K562 (cell line): ENCODE results near the gene MED15. TPM values are rescaled to one million over a fixed set of nuclear protein-coding genes. Genes with fewer than 3 reads are reported as not detected.

Experiments used
- NR2C2 ChIP-seq, 2 experiments: fragments of 200-800 bp in 1 of 2; sonication (Bioruptor generic) in 1 of 2; sonication (generic) in 1 of 2; formaldehyde crosslinking in 1 of 2; IDR thresholded peaks; 2 replicates each; pipeline versions ENCODE4 v1.6.1 to v1.8.0; 2016 to 2022; ENCODE audit warnings: mild to moderate bottlenecking in 1 of 2, missing compliant biosample characterization in 1 of 2, missing genetic modification characterization in 1 of 2, missing genetic modification reagents in 1 of 2
- SRSF3 ChIP-seq: fragments of 200-400 bp; formaldehyde crosslinking; IDR thresholded peaks from 2 replicates; pipeline ENCODE4 v1.6.1; 2016; ENCODE audit warnings: mild to moderate bottlenecking, low read length, moderate library complexity; ENCODE audit not compliant: insufficient read depth
- TEAD4 ChIP-seq, 2 experiments: sonication (generic) in 1 of 2; formaldehyde crosslinking in 1 of 2; IDR thresholded peaks; 2 replicates each; pipeline versions ENCODE4 v1.6.1 to v1.8.0; 2012 to 2022; ENCODE audit warnings: borderline replicate concordance in 1 of 2, inconsistent platforms in 1 of 2, low read length in 1 of 2, mild to moderate bottlenecking in 1 of 2, missing genetic modification reagents in 1 of 2
- ZFP36 ChIP-seq: fragments of 150-350 bp; IDR thresholded peaks from 2 replicates; pipeline ENCODE4 v1.6.1; 2018; ENCODE audit warnings: low read length, low read depth; ENCODE audit not compliant: partially characterized antibody
- ZKSCAN1 ChIP-seq: fragments of 150-350 bp; IDR thresholded peaks from 2 replicates; pipeline ENCODE4 v1.6.1; 2016; ENCODE audit warnings: low read depth, low read length
- ZNF134 ChIP-seq: fragments of 250-450 bp; sonication (Bioruptor Pico); conservative IDR thresholded peaks from 2 replicates; pipeline ENCODE4 v1.4.0; 2020
- ZNF165 ChIP-seq: fragments of 250-450 bp; sonication (Bioruptor Pico); IDR thresholded peaks from 2 replicates; pipeline ENCODE4 v1.4.0; 2020; ENCODE audit warnings: borderline replicate concordance
- ZNF41 ChIP-seq: fragments of 250-450 bp; sonication (Bioruptor Pico); conservative IDR thresholded peaks from 2 replicates; pipeline ENCODE4 v1.4.0; 2020; ENCODE audit warnings: mild to moderate bottlenecking
- ZNF668 ChIP-seq: fragments of 250-450 bp; sonication (Bioruptor Pico); IDR thresholded peaks from 2 replicates; pipeline ENCODE4 v1.8.0; 2022; ENCODE audit warnings: mild to moderate bottlenecking, inconsistent platforms
- polyA plus RNA-seq, 8 experiments: library from polyadenylated mRNA; depleted of rRNA in 4 of 8; stranded (reverse) in 5 of 8; unstranded in 3 of 8; fragments of >200 nt; fragmentation: Nextera tagmentation in 2 of 8; fragmentation: Illumina TruSeq in 1 of 8; extraction: Ambion mirVana in 2 of 8; extraction: Trizol in 1 of 8; gene quantifications; 2 replicates each; pipeline versions ENCODE4 v1.2.1 to v1.2.3, GENCODE V29; 2011 to 2014; ENCODE audit warnings: inconsistent platforms in 1 of 8, missing spikeins in 1 of 8
- total RNA-seq, 7 experiments: library from RNA; depleted of rRNA in 6 of 7; stranded (reverse); fragments of >200 nt in 6 of 7; fragmentation: Illumina TruSeq in 2 of 7; extraction: Trizol in 2 of 7; gene quantifications; 2 replicates each; pipeline versions ENCODE4 v1.2.1 to v1.2.3, GENCODE V29; 2011 to 2021; ENCODE audit warnings: low replicate concordance in 1 of 7
- TF ChIP-seq, protein P1 (sequence below): fragments of 450-650 bp; IDR thresholded peaks from 2 replicates; pipeline ENCODE4 v1.6.1; 2016; ENCODE audit warnings: borderline replicate concordance
- TF ChIP-seq, protein P2 (sequence below): sonication (generic); formaldehyde crosslinking; IDR thresholded peaks from 2 replicates; pipeline ENCODE4 v1.8.0; 2022; ENCODE audit warnings: mild to moderate bottlenecking, missing genetic modification reagents
- TF ChIP-seq, protein P3 (sequence below): fragments of 250-450 bp; sonication (Bioruptor Pico); IDR thresholded peaks from 2 replicates; pipeline ENCODE4 v1.4.0; 2020
- TF ChIP-seq, protein P4 (sequence below): sonication (generic); formaldehyde crosslinking; IDR thresholded peaks from 2 replicates; pipeline ENCODE4 v1.8.1; 2023; ENCODE audit warnings: mild to moderate bottlenecking, missing genetic modification reagents

Gene MED15
- total and polyA plus RNA-seq, 9 of the 15 experiments (the other 6 are each of a cell fraction or from before 2014, with no cell fraction given) = 4.0 to 271 (median 60.1) TPM

DNA sequence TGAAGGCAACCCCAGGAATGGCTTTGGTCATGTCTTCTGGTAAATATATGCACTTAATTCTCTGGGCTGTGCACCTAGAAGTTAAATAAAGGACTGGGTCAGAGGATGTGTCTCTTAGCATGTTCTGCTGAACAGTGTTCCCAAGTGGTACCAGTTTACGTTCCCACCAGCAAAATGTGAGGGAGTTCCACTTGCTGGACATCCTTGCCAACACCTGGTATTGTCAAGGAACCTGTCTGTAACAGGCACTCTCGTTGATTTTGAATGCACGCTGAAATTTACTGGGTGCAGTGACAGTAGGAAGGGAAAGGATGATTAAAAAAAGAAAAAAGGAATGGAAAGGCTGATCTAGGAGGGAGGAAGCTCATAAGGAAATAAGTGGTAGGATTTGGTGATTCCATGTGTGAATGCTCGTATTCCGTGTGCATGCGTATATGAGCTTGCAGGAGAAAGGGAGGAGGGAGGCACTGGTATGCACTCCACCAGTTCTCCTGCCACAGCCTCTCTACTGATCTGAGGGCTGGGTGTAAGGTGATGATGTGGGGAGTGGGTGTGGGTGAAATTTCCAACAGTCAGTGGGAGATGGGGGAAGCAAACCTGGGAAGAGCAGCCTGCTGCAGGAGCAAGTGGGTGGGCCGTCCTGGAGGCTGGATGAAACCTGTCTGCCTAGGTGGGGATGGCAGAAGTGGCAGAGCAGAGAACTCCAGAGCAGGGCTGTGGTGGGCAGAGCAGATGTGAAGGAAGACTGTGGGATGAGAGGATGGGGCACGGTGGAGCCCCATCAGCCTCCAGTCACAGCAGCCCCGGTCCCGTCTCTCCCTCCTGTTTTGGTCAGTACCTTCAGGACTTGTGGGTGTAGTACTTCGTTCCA, 15.0 kb downstream of the MED15 start (continued):
- TF ChIP-seq, protein P1, sequence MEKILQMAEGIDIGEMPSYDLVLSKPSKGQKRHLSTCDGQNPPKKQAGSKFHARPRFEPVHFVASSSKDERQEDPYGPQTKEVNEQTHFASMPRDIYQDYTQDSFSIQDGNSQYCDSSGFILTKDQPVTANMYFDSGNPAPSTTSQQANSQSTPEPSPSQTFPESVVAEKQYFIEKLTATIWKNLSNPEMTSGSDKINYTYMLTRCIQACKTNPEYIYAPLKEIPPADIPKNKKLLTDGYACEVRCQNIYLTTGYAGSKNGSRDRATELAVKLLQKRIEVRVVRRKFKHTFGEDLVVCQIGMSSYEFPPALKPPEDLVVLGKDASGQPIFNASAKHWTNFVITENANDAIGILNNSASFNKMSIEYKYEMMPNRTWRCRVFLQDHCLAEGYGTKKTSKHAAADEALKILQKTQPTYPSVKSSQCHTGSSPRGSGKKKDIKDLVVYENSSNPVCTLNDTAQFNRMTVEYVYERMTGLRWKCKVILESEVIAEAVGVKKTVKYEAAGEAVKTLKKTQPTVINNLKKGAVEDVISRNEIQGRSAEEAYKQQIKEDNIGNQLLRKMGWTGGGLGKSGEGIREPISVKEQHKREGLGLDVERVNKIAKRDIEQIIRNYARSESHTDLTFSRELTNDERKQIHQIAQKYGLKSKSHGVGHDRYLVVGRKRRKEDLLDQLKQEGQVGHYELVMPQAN = no peak
- TF ChIP-seq ZKSCAN1 = 0 out of 2 replicates have a peak, but pooled peaks have one; percentile 7
- TF ChIP-seq ZFP36 = no peak
- TF ChIP-seq SRSF3 = 0 out of 2 replicates have a peak, but pooled peaks have one; percentile 92
- TF ChIP-seq, protein P2, sequence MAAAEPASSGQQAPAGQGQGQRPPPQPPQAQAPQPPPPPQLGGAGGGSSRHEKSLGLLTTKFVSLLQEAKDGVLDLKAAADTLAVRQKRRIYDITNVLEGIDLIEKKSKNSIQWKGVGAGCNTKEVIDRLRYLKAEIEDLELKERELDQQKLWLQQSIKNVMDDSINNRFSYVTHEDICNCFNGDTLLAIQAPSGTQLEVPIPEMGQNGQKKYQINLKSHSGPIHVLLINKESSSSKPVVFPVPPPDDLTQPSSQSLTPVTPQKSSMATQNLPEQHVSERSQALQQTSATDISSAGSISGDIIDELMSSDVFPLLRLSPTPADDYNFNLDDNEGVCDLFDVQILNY (CRISPR knock-in tag) = no peak
- TF ChIP-seq ZNF134 (CRISPR knock-in tag) = no peak
- TF ChIP-seq, protein P3, sequence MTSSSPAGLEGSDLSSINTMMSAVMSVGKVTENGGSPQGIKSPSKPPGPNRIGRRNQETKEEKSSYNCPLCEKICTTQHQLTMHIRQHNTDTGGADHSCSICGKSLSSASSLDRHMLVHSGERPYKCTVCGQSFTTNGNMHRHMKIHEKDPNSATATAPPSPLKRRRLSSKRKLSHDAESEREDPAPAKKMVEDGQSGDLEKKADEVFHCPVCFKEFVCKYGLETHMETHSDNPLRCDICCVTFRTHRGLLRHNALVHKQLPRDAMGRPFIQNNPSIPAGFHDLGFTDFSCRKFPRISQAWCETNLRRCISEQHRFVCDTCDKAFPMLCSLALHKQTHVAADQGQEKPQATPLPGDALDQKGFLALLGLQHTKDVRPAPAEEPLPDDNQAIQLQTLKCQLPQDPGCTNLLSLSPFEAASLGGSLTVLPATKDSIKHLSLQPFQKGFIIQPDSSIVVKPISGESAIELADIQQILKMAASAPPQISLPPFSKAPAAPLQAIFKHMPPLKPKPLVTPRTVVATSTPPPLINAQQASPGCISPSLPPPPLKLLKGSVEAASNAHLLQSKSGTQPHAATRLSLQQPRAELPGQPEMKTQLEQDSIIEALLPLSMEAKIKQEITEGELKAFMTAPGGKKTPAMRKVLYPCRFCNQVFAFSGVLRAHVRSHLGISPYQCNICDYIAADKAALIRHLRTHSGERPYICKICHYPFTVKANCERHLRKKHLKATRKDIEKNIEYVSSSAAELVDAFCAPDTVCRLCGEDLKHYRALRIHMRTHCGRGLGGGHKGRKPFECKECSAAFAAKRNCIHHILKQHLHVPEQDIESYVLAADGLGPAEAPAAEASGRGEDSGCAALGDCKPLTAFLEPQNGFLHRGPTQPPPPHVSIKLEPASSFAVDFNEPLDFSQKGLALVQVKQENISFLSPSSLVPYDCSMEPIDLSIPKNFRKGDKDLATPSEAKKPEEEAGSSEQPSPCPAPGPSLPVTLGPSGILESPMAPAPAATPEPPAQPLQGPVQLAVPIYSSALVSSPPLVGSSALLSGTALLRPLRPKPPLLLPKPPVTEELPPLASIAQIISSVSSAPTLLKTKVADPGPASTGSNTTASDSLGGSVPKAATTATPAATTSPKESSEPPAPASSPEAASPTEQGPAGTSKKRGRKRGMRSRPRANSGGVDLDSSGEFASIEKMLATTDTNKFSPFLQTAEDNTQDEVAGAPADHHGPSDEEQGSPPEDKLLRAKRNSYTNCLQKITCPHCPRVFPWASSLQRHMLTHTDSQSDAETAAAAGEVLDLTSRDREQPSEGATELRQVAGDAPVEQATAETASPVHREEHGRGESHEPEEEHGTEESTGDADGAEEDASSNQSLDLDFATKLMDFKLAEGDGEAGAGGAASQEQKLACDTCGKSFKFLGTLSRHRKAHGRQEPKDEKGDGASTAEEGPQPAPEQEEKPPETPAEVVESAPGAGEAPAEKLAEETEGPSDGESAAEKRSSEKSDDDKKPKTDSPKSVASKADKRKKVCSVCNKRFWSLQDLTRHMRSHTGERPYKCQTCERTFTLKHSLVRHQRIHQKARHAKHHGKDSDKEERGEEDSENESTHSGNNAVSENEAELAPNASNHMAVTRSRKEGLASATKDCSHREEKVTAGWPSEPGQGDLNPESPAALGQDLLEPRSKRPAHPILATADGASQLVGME (CRISPR knock-in tag) = peak; percentile 41; the same call in 1 of the 2 replicates
- TF ChIP-seq NR2C2 (CRISPR knock-in tag; IDR thresholded peaks at IDR 0.05) = 0 out of 2 replicates have a peak, but pooled peaks have one; percentile 43
- TF ChIP-seq NR2C2 (tag; IDR thresholded peaks at IDR 0.05) = no peak
- TF ChIP-seq ZNF668 (CRISPR knock-in tag) = peak; percentile 45; the same call in 1 of the 2 replicates
- TF ChIP-seq, protein P4, sequence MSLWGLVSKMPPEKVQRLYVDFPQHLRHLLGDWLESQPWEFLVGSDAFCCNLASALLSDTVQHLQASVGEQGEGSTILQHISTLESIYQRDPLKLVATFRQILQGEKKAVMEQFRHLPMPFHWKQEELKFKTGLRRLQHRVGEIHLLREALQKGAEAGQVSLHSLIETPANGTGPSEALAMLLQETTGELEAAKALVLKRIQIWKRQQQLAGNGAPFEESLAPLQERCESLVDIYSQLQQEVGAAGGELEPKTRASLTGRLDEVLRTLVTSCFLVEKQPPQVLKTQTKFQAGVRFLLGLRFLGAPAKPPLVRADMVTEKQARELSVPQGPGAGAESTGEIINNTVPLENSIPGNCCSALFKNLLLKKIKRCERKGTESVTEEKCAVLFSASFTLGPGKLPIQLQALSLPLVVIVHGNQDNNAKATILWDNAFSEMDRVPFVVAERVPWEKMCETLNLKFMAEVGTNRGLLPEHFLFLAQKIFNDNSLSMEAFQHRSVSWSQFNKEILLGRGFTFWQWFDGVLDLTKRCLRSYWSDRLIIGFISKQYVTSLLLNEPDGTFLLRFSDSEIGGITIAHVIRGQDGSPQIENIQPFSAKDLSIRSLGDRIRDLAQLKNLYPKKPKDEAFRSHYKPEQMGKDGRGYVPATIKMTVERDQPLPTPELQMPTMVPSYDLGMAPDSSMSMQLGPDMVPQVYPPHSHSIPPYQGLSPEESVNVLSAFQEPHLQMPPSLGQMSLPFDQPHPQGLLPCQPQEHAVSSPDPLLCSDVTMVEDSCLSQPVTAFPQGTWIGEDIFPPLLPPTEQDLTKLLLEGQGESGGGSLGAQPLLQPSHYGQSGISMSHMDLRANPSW (CRISPR knock-in tag) = peak; percentile 70; the same call in 1 of the 2 replicates
- no peak for TF ChIP-seq ZNF41 (CRISPR knock-in tag)
- no peak for TF ChIP-seq TEAD4 (IDR thresholded peaks at IDR 0.05; ENCODE audit: low read length)
- peak; percentile 83 for TF ChIP-seq TEAD4 (CRISPR knock-in tag; IDR thresholded peaks at IDR 0.05; ENCODE audit: borderline replicate concordance)
- peak; percentile 50; the same call in 1 of the 2 replicates for TF ChIP-seq ZNF165 (CRISPR knock-in tag)
